DMS79 treated with DMSO at 0.1 percent for 48 hours (cell line): ENCODE data around the gene PLA2G4B.
"Not testable (repeated sequence)": the region's sequence is repeated elsewhere in the genome, so short reads cannot be mapped to it uniquely, and the experiment has no call there.

ENCODE experiments used
- DNase-seq: peaks from one replicate; lab custom pipeline; 2025; lab: John Stamatoyannopoulos, UW

The PLA2G4B gene

GRCh38 chr15:41825572-41826535 is 12.8 kb upstream of the PLA2G4B start:
- no peak for DNase-seq

GRCh38 chr15:41827290-41827879 is 11.3 kb upstream of the PLA2G4B start:
- DNase-seq: no peak

GRCh38 chr15:41827880-41828806 is 10.5 kb upstream of the PLA2G4B start, which contains the start of gene JMJD7:
TSS of gene JMJD7 (plus strand) at chr15:41828092. CDS start at chr15:41828125, 33 bp downstream.
- peak; percentile 17 for DNase-seq

GRCh38 chr15:41828807-41829141 is 9.9 kb upstream of the PLA2G4B start:
- no peak for DNase-seq

- DNase-seq: no peak
These were observed 8.5 kb upstream of the PLA2G4B start for GRCh38 chr15:41829959-41830646.

GRCh38 chr15:41831291-41831690 is 7.4 kb upstream of the PLA2G4B start:
- not testable (repeated sequence) for DNase-seq

- no peak for DNase-seq
These were observed 6.4 kb upstream of the PLA2G4B start for GRCh38 chr15:41832208-41832607.

GRCh38 chr15:41832875-41833274 is 5.8 kb upstream of the PLA2G4B start:
- DNase-seq: no peak

GRCh38 chr15:41834096-41834495 is 4.6 kb upstream of the PLA2G4B start:
- no peak for DNase-seq

GRCh38 chr15:41836073-41836472 is 2.6 kb upstream of the PLA2G4B start:
- DNase-seq: no peak

GRCh38 chr15:41836713-41837454 is 1.8 kb upstream of the PLA2G4B start:
- DNase-seq: no peak

GRCh38 chr15:41839781-41840491 is 1.3 kb downstream of the PLA2G4B start:
- no peak for DNase-seq

GRCh38 chr15:41840673-41841072 is 2.0 kb downstream of the PLA2G4B start:
- no peak for DNase-seq

- DNase-seq: no peak
These were observed 2.5 kb downstream of the PLA2G4B start for GRCh38 chr15:41841131-41841530.

- DNase-seq: no peak
These were observed 3.6 kb downstream of the PLA2G4B start for GRCh38 chr15:41842229-41842628.

GRCh38 chr15:41843571-41843970 is 4.9 kb downstream of the PLA2G4B start:
- no peak for DNase-seq

- no peak for DNase-seq
These were observed 6.2 kb downstream of the PLA2G4B start for GRCh38 chr15:41844814-41845213.

GRCh38 chr15:41847206-41847605 is 8.6 kb downstream of the PLA2G4B start:
- no peak for DNase-seq

- DNase-seq: no peak
These were observed 9.3 kb downstream of the PLA2G4B start for GRCh38 chr15:41847981-41848380.

GRCh38 chr15:41848631-41849030 is 10.0 kb downstream of the PLA2G4B start:
- DNase-seq: no peak
